ENCODE data around the gene TIMM13. TPM values are rescaled to one million over a fixed set of nuclear protein-coding genes. Genes with fewer than 3 reads are reported as not detected.

Gene TIMM13
- total and polyA plus RNA-seq, 2 of the 8 experiments (the other 6 are each of a cell fraction or from before 2014, with no cell fraction given) = 270 to 275 TPM

- TF ChIP-seq CHD7 (IDR thresholded peaks at IDR 0.05; ENCODE audit: insufficient replicate concordance, low read length) (no peak), BRCA1 (IDR thresholded peaks at IDR 0.05; ENCODE audit: low read depth, low read length) (no peak), RXRA (IDR thresholded peaks at IDR 0.05; ENCODE audit: insufficient read depth, low read depth, low read length) (no peak), HDAC6 (IDR thresholded peaks at IDR 0.05; ENCODE audit: low read depth, low read length) (no peak), CREB1 (IDR thresholded peaks at IDR 0.05) (no peak), SIX5 (IDR thresholded peaks at IDR 0.05; ENCODE audit: low read depth, low read length) (no peak), CBX8 (IDR thresholded peaks at IDR 0.05; ENCODE audit: borderline replicate concordance, low read depth, low read length) (no peak), JUN (IDR thresholded peaks at IDR 0.05; ENCODE audit: low read depth, low read length) (no peak)
These were observed 37.8 kb downstream of the TIMM13 start (continued) for GRCh38 chr19:2389594-2389993.

Measured in H1 (cell line).